ENCODE data around the gene ABCB7. TPM values are rescaled to one million over a fixed set of nuclear protein-coding genes. Genes with fewer than 3 reads are reported as not detected.
"Not testable (repeated sequence)": the region's sequence is repeated elsewhere in the genome, so short reads cannot be mapped to it uniquely, and the experiment has no call there.

The ABCB7 gene
- polyA plus RNA-seq, 1 donor (not counting 4 experiments of a cell fraction or from before 2014, with no cell fraction given) = 21.3 TPM

GRCh38 chrX:75045369-75045768 lies 110.7 kb downstream of the ABCB7 start:
- no peak overlapping the region for H3K9ac ChIP-seq (ENCODE audit: control insufficient read depth, extremely low read depth, insufficient read depth, low read length)
- DNase-seq (ENCODE audit: low read depth, low spot score) (no peak), FAIRE-seq (no peak)
- dilution Hi-C loops (cut with MboI; ENCODE audit: extremely low pct_ligation_motif_present, low sequenced_read_pairs) = no loop called here
- no peaks in the 10 kb centered on the region for H3K36me3 ChIP-seq (ENCODE audit: control insufficient read depth in 2 of 2, extremely low read depth in 1 of 2, insufficient read depth in 2 of 2, low read length in 2 of 2)
- H3K9me3 ChIP-seq (ENCODE audit: control insufficient read depth, low read depth, low read length) = no peaks in the 10 kb centered on the region
- H3K4me3 ChIP-seq (ENCODE audit: control insufficient read depth in 2 of 3, extremely low read depth in 1 of 3, insufficient read depth in 2 of 3, low read depth in 1 of 3, low read length in 3 of 3) = no peak overlapping the region
- H3K27me3 ChIP-seq (ENCODE audit: control insufficient read depth, extremely low read depth, insufficient read depth, low read length) = no peaks in the 10 kb centered on the region
- no peak overlapping the region for H2AFZ ChIP-seq (ENCODE audit: control insufficient read depth, low read length)
- H3K9me1 ChIP-seq (ENCODE audit: control insufficient read depth, extremely low read depth, insufficient read depth, low read length) = no peaks in the 10 kb centered on the region
- H4K20me1 ChIP-seq (ENCODE audit: control insufficient read depth, extremely low read depth, insufficient read depth, low read length) = no peaks in the 10 kb centered on the region
- no peak for TF ChIP-seq EZH2 (IDR thresholded peaks at IDR 0.05; ENCODE audit: low read length)
- TF ChIP-seq, protein P1, sequence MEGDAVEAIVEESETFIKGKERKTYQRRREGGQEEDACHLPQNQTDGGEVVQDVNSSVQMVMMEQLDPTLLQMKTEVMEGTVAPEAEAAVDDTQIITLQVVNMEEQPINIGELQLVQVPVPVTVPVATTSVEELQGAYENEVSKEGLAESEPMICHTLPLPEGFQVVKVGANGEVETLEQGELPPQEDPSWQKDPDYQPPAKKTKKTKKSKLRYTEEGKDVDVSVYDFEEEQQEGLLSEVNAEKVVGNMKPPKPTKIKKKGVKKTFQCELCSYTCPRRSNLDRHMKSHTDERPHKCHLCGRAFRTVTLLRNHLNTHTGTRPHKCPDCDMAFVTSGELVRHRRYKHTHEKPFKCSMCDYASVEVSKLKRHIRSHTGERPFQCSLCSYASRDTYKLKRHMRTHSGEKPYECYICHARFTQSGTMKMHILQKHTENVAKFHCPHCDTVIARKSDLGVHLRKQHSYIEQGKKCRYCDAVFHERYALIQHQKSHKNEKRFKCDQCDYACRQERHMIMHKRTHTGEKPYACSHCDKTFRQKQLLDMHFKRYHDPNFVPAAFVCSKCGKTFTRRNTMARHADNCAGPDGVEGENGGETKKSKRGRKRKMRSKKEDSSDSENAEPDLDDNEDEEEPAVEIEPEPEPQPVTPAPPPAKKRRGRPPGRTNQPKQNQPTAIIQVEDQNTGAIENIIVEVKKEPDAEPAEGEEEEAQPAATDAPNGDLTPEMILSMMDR (optimal IDR thresholded peaks at IDR 0.05 in 1 of 3, IDR thresholded peaks at IDR 0.05 in 1 of 3, conservative IDR thresholded peaks at IDR 0.05 in 1 of 3; ENCODE audit: extremely low read depth in 1 of 3, insufficient read depth in 2 of 3, low read length in 3 of 3) = no peak
- H3K27ac ChIP-seq (ENCODE audit: control insufficient read depth, insufficient read depth, low read length) = no peak overlapping the region
- no peaks in the 10 kb centered on the region for H3K4me1 ChIP-seq (ENCODE audit: control insufficient read depth, extremely low read depth, insufficient read depth, low read length)
- H3K4me2 ChIP-seq (ENCODE audit: control insufficient read depth, extremely low read depth, insufficient read depth, low read depth, low read length) = no peak overlapping the region
- H3K79me2 ChIP-seq (ENCODE audit: control insufficient read depth, insufficient read depth, low read length) = no peaks in the 10 kb centered on the region

GRCh38 chrX:75044142-75044541 lies 111.9 kb downstream of the ABCB7 start:
- dilution Hi-C loops (cut with MboI; ENCODE audit: extremely low pct_ligation_motif_present, low sequenced_read_pairs); FAIRE-seq: not testable (repeated sequence)

DNA sequence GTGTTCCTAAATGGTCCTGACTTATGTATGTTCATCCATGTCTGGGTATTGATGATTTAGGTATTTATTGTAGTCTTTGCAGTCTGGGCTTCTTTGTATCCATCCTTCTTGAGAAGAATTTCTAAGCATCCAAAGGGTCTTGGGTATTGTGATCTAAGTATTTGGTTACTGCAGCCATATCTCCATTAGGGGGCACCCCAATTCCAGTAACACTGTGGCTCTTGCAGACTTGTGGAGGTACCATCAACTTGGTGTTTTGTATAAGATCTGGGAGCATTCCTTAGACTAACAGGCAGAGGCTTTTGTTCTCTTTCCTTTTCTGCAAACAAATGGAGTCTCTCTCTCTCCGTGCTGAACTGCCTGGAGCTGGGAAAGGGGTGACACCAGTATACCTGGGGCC lies 117.2 kb downstream of the ABCB7 start:
- no peaks in the 10 kb centered on the region for H3K27me3 ChIP-seq (ENCODE audit: control insufficient read depth, extremely low read depth, insufficient read depth, low read length)
- dilution Hi-C loops (cut with MboI; ENCODE audit: extremely low pct_ligation_motif_present, low sequenced_read_pairs) = no loop called here
- H3K9ac ChIP-seq (ENCODE audit: control insufficient read depth, extremely low read depth, insufficient read depth, low read length) = no peak overlapping the region
- H3K9me1 ChIP-seq (ENCODE audit: control insufficient read depth, extremely low read depth, insufficient read depth, low read length) = no peaks in the 10 kb centered on the region
- H3K4me1 ChIP-seq (ENCODE audit: control insufficient read depth, extremely low read depth, insufficient read depth, low read length) = no peaks in the 10 kb centered on the region
- H3K27ac ChIP-seq (ENCODE audit: control insufficient read depth, insufficient read depth, low read length) = no peak overlapping the region
- no peaks in the 10 kb centered on the region for H3K79me2 ChIP-seq (ENCODE audit: control insufficient read depth, insufficient read depth, low read length)
- no peak overlapping the region for H2AFZ ChIP-seq (ENCODE audit: control insufficient read depth, low read length)
- DNase-seq (ENCODE audit: low read depth, low spot score) (no peak), FAIRE-seq (no peak)
- no peaks in the 10 kb centered on the region for H3K9me3 ChIP-seq (ENCODE audit: control insufficient read depth, low read depth, low read length)
- no peaks in the 10 kb centered on the region for H4K20me1 ChIP-seq (ENCODE audit: control insufficient read depth, extremely low read depth, insufficient read depth, low read length)
- H3K4me3 ChIP-seq (ENCODE audit: control insufficient read depth in 2 of 3, extremely low read depth in 1 of 3, insufficient read depth in 2 of 3, low read depth in 1 of 3, low read length in 3 of 3) = no peak overlapping the region
- no peak overlapping the region for H3K4me2 ChIP-seq (ENCODE audit: control insufficient read depth, extremely low read depth, insufficient read depth, low read depth, low read length)
- no peak for TF ChIP-seq EZH2 (IDR thresholded peaks at IDR 0.05; ENCODE audit: low read length)
- TF ChIP-seq, protein P1 (optimal IDR thresholded peaks at IDR 0.05 in 1 of 3, IDR thresholded peaks at IDR 0.05 in 1 of 3, conservative IDR thresholded peaks at IDR 0.05 in 1 of 3; ENCODE audit: extremely low read depth in 1 of 3, insufficient read depth in 2 of 3, low read length in 3 of 3) = peak in 2 of 3 experiments; percentile 27 to 29
- H3K36me3 ChIP-seq (ENCODE audit: control insufficient read depth in 2 of 2, extremely low read depth in 1 of 2, insufficient read depth in 2 of 2, low read length in 2 of 2) = no peaks in the 10 kb centered on the region

More at GRCh38 chrX:75044142-75044541, 111.9 kb downstream of the ABCB7 start:
- H3K79me2 ChIP-seq (ENCODE audit: control insufficient read depth, insufficient read depth, low read length); H3K27me3 ChIP-seq (ENCODE audit: control insufficient read depth, extremely low read depth, insufficient read depth, low read length); H3K9me3 ChIP-seq (ENCODE audit: control insufficient read depth, low read depth, low read length); H3K4me3 ChIP-seq (ENCODE audit: control insufficient read depth in 2 of 3, extremely low read depth in 1 of 3, insufficient read depth in 2 of 3, low read depth in 1 of 3, low read length in 3 of 3); H3K9ac ChIP-seq (ENCODE audit: control insufficient read depth, extremely low read depth, insufficient read depth, low read length); H3K4me1 ChIP-seq (ENCODE audit: control insufficient read depth, extremely low read depth, insufficient read depth, low read length); H3K36me3 ChIP-seq (ENCODE audit: control insufficient read depth in 2 of 2, extremely low read depth in 1 of 2, insufficient read depth in 2 of 2, low read length in 2 of 2); H3K9me1 ChIP-seq (ENCODE audit: control insufficient read depth, extremely low read depth, insufficient read depth, low read length); H3K4me2 ChIP-seq (ENCODE audit: control insufficient read depth, extremely low read depth, insufficient read depth, low read depth, low read length); H2AFZ ChIP-seq (ENCODE audit: control insufficient read depth, low read length); H4K20me1 ChIP-seq (ENCODE audit: control insufficient read depth, extremely low read depth, insufficient read depth, low read length); DNase-seq (ENCODE audit: low read depth, low spot score); H3K27ac ChIP-seq (ENCODE audit: control insufficient read depth, insufficient read depth, low read length): not testable (repeated sequence)

Measured in keratinocyte (primary cell).